Left ventricle myocardium inferior (tissue), 1 donor: ENCODE data around the gene LBP. TPM values are rescaled to one million over a fixed set of nuclear protein-coding genes. Genes with fewer than 3 reads are reported as not detected.

Experiments
- DNase-seq: peaks from one replicate; pipeline ENCODE4 v3.0.0-alpha.2; 2020
- H3K27ac ChIP-seq: fragments of 200-600 bp; replicated peaks from 2 replicates; pipeline ENCODE4 v1.8.0; 2021
- H3K27me3 ChIP-seq: fragments of 200-600 bp; 2 replicates; pipeline ENCODE4 v1.8.0; 2021; ENCODE audit warnings: low read depth
- H3K36me3 ChIP-seq: fragments of 200-600 bp; 2 replicates; pipeline ENCODE4 v1.8.0; 2021
- H3K4me1 ChIP-seq: fragments of 200-600 bp; 2 replicates; pipeline ENCODE4 v1.8.0; 2021
- H3K4me3 ChIP-seq: fragments of 200-600 bp; 2 replicates; pipeline ENCODE4 v1.8.0; 2021; ENCODE audit warnings: mild to moderate bottlenecking, moderate library complexity
- H3K9me3 ChIP-seq: fragments of 200-600 bp; replicated peaks from 2 replicates; pipeline ENCODE4 v1.8.0; 2021
- CTCF ChIP-seq: fragments of 200-600 bp; IDR thresholded peaks from 2 replicates; pipeline ENCODE4 v1.8.0; 2021; ENCODE audit warnings: antibody characterized with exemption, mild to moderate bottlenecking, borderline replicate concordance
- intact Hi-C: fragments of 100-400 bp; cut with micrococcal nuclease; formaldehyde crosslinking; loops from one replicate; pipeline ENCODE4 v1.11.0; 2022
- total RNA-seq: library from RNA; stranded (reverse); fragmentation: NEBNext Ultra II Directional; extraction: Animal tissue kit (Norgen Biotek cat#: 25700); gene quantifications from one replicate; pipeline ENCODE4 v1.2.1, GENCODE V29; 2021
- donor health status: DM: no; HTN: yes; CAD: no; lungs with severe emphysema.

Gene LBP
- total RNA-seq, 1 donor from 2014 or later = 0.19 TPM

GRCh38 chr20:38412877-38413577 lies 66.7 kb downstream of the LBP start:
- DNase-seq = no peak
- no peak overlapping the region for H3K27ac ChIP-seq
- H3K9me3 ChIP-seq = no peaks in the 10 kb centered on the region
- H3K4me1 ChIP-seq = peaks cover under 1% of the 10 kb centered on the region
- no peak for TF ChIP-seq CTCF
- H3K27me3 ChIP-seq = no peaks in the 10 kb centered on the region
- intact Hi-C loops = no loop called here
- H3K36me3 ChIP-seq = peaks cover 7% of the 10 kb centered on the region
- no peak overlapping the region for H3K4me3 ChIP-seq

DNA sequence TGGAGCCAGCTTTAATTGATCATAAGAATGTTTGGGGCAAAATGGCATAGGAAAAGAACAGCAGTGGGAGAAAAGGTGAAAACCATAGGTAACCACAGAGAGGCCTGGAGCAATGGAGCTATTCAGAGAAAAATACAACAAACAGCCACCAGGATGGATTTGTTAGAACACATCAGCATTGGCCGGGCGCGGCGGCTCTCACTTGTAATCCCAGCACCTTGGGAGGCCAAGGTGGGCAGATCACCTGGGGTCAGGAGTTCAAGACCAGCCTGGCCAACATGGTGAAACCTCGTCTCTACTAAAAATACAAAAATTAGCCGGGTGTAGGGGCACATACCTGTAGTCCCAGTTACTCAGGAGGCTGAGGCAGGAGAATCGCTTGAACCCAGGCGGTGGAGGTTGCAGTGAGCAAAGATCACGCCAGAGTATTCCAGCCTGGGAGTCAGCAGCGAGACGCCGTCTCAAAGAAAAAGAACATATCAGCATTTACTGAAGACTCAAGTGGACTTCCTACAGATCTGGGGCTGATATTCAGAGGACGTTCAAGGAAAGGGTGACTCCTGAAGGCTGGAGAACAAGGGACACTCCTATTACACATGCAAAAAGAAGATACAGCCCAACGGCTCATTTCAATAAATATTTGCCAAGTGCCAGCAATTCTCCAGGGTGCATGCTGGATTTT lies 68.6 kb downstream of the LBP start:
- Histone ChIP-seq H3K27ac (no peak overlapping the region), H3K36me3 (peaks cover 19% of the 10 kb centered on the region), H3K27me3 (no peaks in the 10 kb centered on the region), H3K4me3 (no peak overlapping the region), H3K9me3 (no peaks in the 10 kb centered on the region), H3K4me1 (peaks cover 15% of the 10 kb centered on the region)
- DNase-seq = no peak
- intact Hi-C loops = no loop called here
- no peak for TF ChIP-seq CTCF

GRCh38 chr20:38418509-38419204 lies 72.4 kb downstream of the LBP start:
- TF ChIP-seq CTCF = no peak
- H3K36me3 ChIP-seq = peaks cover 49% of the 10 kb centered on the region
- H3K27me3 ChIP-seq = no peaks in the 10 kb centered on the region
- peaks cover 27% of the 10 kb centered on the region for H3K4me1 ChIP-seq
- no peak overlapping the region for H3K4me3 ChIP-seq
- peak overlapping the region; percentile 32 for H3K27ac ChIP-seq
- intact Hi-C loops = no loop called here
- peak; percentile 58 for DNase-seq
- H3K9me3 ChIP-seq = no peaks in the 10 kb centered on the region

GRCh38 chr20:38420388-38421085 lies 74.3 kb downstream of the LBP start:
- intact Hi-C loops = no loop called here

More at GRCh38 chr20:38420388-38421085, 74.3 kb downstream of the LBP start:
- no peak overlapping the region for H3K27ac ChIP-seq
- H3K9me3 ChIP-seq = no peaks in the 10 kb centered on the region
- no peak for TF ChIP-seq CTCF
- H3K4me3 ChIP-seq = no peak overlapping the region
- H3K36me3 ChIP-seq = peaks cover 67% of the 10 kb centered on the region
- no peak for DNase-seq
- peaks cover 27% of the 10 kb centered on the region for H3K4me1 ChIP-seq
- H3K27me3 ChIP-seq = no peaks in the 10 kb centered on the region
